ENCODE data around the gene CLRN3. TPM values are rescaled to one million over a fixed set of nuclear protein-coding genes. Genes with fewer than 3 reads are reported as not detected.

Gene CLRN3
- total and polyA plus RNA-seq, 2 donors (not counting 1 experiment from before 2014, with no cell fraction given) = not detected

DNA sequence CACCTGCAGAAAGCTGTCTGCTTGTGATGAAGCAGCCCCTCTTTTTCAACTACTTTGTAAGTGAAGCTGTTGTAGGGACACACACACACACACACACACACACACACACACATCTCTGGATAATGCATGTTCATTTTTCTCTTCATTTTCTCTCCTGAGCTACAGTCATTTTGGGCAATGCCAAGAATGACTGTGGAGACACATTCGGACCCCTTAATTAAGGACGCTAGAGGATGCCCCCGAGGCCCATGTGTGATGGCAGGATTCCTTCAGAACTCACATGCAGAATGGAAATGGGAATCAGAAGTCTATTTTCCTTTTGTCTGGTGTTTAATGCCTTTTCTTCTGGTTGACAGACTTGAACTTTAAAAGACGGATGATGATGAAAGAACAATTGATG, 56.6 kb downstream of the CLRN3 start:
- ChIA-PET CTCF (interaction anchor here (0.6 to 1.3 kb wide), 2 partner anchors 18 to 29 kb away, joined by 3 to 4 read pairs; no protein-coding TSS in a partner anchor), POLR2A (no interaction called here)
- H3K27ac Mint-ChIP-seq = no peak overlapping the region
- H2AFZ ChIP-seq (ENCODE audit: insufficient read depth, low read depth, low read length, poor library complexity, severe bottlenecking) = no peak overlapping the region
- no peaks in the 10 kb centered on the region for H3K4me1 Mint-ChIP-seq
- TF ChIP-seq EZH2 (IDR thresholded peaks at IDR 0.05; ENCODE audit: borderline replicate concordance, insufficient read depth, low read depth, low read length, poor library complexity, severe bottlenecking) = no peak
- TF ChIP-seq, protein P1, sequence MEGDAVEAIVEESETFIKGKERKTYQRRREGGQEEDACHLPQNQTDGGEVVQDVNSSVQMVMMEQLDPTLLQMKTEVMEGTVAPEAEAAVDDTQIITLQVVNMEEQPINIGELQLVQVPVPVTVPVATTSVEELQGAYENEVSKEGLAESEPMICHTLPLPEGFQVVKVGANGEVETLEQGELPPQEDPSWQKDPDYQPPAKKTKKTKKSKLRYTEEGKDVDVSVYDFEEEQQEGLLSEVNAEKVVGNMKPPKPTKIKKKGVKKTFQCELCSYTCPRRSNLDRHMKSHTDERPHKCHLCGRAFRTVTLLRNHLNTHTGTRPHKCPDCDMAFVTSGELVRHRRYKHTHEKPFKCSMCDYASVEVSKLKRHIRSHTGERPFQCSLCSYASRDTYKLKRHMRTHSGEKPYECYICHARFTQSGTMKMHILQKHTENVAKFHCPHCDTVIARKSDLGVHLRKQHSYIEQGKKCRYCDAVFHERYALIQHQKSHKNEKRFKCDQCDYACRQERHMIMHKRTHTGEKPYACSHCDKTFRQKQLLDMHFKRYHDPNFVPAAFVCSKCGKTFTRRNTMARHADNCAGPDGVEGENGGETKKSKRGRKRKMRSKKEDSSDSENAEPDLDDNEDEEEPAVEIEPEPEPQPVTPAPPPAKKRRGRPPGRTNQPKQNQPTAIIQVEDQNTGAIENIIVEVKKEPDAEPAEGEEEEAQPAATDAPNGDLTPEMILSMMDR (IDR thresholded peaks at IDR 0.05) = no peak
- no peak overlapping the region for H3K4me3 Mint-ChIP-seq
- H3K27me3 ChIP-seq (replicated peaks in 1 of 4; ENCODE audit: control extremely low read depth in 1 of 4, control insufficient read depth in 3 of 4, insufficient read depth in 4 of 4, low read length in 3 of 4) = no peaks in the 10 kb centered on the region
- H3K36me3 ChIP-seq (replicated peaks in 1 of 2; ENCODE audit: control extremely low read depth in 1 of 2, control insufficient read depth in 1 of 2, extremely low read depth in 1 of 2, insufficient read depth in 2 of 2, low read length in 1 of 2) = no peaks in the 10 kb centered on the region
- H3K9me3 Mint-ChIP-seq (ENCODE audit: insufficient read depth) = no peaks in the 10 kb centered on the region
- no peak overlapping the region for H3K4me3 ChIP-seq (ENCODE audit: control extremely low read depth in 1 of 5, extremely low read depth in 1 of 5, insufficient read depth in 1 of 5, low read depth in 2 of 5, low read length in 4 of 5)
- DNase-seq (no peak), ATAC-seq (ENCODE audit: low read depth) (no peak)
- no peaks in the 10 kb centered on the region for H3K4me1 ChIP-seq (ENCODE audit: control insufficient read depth in 2 of 2, insufficient read depth in 2 of 2, low read length in 2 of 2)
- no peak overlapping the region for H3K27ac ChIP-seq (ENCODE audit: low read length in 2 of 2)
- no peaks in the 10 kb centered on the region for H4K20me1 ChIP-seq (ENCODE audit: control insufficient read depth, insufficient read depth, low read length, poor library complexity, severe bottlenecking)
- peaks cover 43% of the 10 kb centered on the region for H3K27me3 Mint-ChIP-seq
- no peak overlapping the region for H3K9ac ChIP-seq (ENCODE audit: low read length)
- no peaks in the 10 kb centered on the region for H3K79me2 ChIP-seq (ENCODE audit: control insufficient read depth, insufficient read depth, low read length)
- WGBS (ENCODE audit: insufficient coverage) = 91% methylated on average over 3 of the region's 4 CpGs
- intact Hi-C loops (cut with micrococcal nuclease) = no loop called here
- H3K9me3 ChIP-seq (ENCODE audit: control extremely low read depth in 1 of 3, control insufficient read depth in 2 of 3, insufficient read depth in 1 of 3, low read length in 2 of 3) = no peaks in the 10 kb centered on the region
- no peak overlapping the region for H3K4me2 ChIP-seq (replicated peaks; ENCODE audit: low read depth, low read length, poor library complexity, severe bottlenecking)

DNA sequence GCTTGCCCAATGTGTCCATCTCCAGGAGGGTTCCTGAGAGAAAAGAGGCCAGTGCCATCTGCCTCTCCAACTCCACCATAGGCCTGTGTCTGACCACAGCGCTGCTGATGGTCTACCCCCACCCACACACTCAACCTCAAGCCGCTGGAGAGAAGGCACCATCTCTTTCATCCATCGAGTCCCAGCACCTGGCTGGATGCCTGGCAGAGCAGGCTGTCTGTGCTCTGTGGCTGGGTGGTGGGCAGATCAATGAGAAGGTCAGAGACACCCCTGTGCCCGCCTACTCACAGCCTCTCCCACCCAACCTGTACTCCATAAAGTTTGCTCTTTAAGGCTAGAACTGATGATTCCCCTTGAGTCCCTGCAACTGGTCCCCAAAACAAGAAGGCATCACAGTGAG, 58.0 kb downstream of the CLRN3 start:
- Histone ChIP-seq H3K4me3 (ENCODE audit: control extremely low read depth in 1 of 5, extremely low read depth in 1 of 5, insufficient read depth in 1 of 5, low read depth in 2 of 5, low read length in 4 of 5) (no peak overlapping the region), H3K36me3 (replicated peaks in 1 of 2; ENCODE audit: control extremely low read depth in 1 of 2, control insufficient read depth in 1 of 2, extremely low read depth in 1 of 2, insufficient read depth in 2 of 2, low read length in 1 of 2) (no peaks in the 10 kb centered on the region), H3K9ac (ENCODE audit: low read length) (no peak overlapping the region), H3K4me2 (replicated peaks; ENCODE audit: low read depth, low read length, poor library complexity, severe bottlenecking) (no peak overlapping the region), H3K9me3 (ENCODE audit: control extremely low read depth in 1 of 3, control insufficient read depth in 2 of 3, insufficient read depth in 1 of 3, low read length in 2 of 3) (no peaks in the 10 kb centered on the region), H3K4me1 (ENCODE audit: control insufficient read depth in 2 of 2, insufficient read depth in 2 of 2, low read length in 2 of 2) (no peaks in the 10 kb centered on the region), H2AFZ (ENCODE audit: insufficient read depth, low read depth, low read length, poor library complexity, severe bottlenecking) (no peak overlapping the region), H3K79me2 (ENCODE audit: control insufficient read depth, insufficient read depth, low read length) (no peaks in the 10 kb centered on the region), H3K27ac (ENCODE audit: low read length in 2 of 2) (no peak overlapping the region), H3K27me3 (replicated peaks in 1 of 4; ENCODE audit: control extremely low read depth in 1 of 4, control insufficient read depth in 3 of 4, insufficient read depth in 4 of 4, low read length in 3 of 4) (no peaks in the 10 kb centered on the region), H4K20me1 (ENCODE audit: control insufficient read depth, insufficient read depth, low read length, poor library complexity, severe bottlenecking) (no peaks in the 10 kb centered on the region)
- ChIA-PET POLR2A (no interaction called here), CTCF (no interaction called here)
- H3K4me3 Mint-ChIP-seq = no peak overlapping the region
- 60% methylated on average over 1 of the region's 4 CpGs for WGBS (ENCODE audit: insufficient coverage)
- no peaks in the 10 kb centered on the region for H3K9me3 Mint-ChIP-seq (ENCODE audit: insufficient read depth)
- intact Hi-C loops (cut with micrococcal nuclease) = no loop called here
- H3K27ac Mint-ChIP-seq = no peak overlapping the region
- TF ChIP-seq, protein P1 (IDR thresholded peaks at IDR 0.05) = no peak
- TF ChIP-seq EZH2 (IDR thresholded peaks at IDR 0.05; ENCODE audit: borderline replicate concordance, insufficient read depth, low read depth, low read length, poor library complexity, severe bottlenecking) = no peak
- ATAC-seq (ENCODE audit: low read depth) (no peak), DNase-seq (no peak)
- H3K4me1 Mint-ChIP-seq = no peaks in the 10 kb centered on the region
- H3K27me3 Mint-ChIP-seq = peaks cover 43% of the 10 kb centered on the region

All from B cell (primary cell).